Duodenal mucosa (tissue), 2 donors: Measurements from ENCODE around the gene ZBTB42.
A peak's percentile ranks its signal among the peaks of the same experiment; 100 is the strongest.
"Not testable (repeated sequence)": the region's sequence is repeated elsewhere in the genome, so short reads cannot be mapped to it uniquely, and the experiment has no call there.

Experiments
- H3K27ac ChIP-seq: one replicate; pipeline ENCODE4 v1.7.0; 2013; ENCODE audit warnings: low read depth, low read length
- H3K27me3 ChIP-seq, 2 donors: one replicate each; pipeline ENCODE4 v1.7.0; 2013; ENCODE audit warnings: low read length in 2 of 2, control low read depth in 1 of 2; ENCODE audit not compliant: insufficient read depth in 2 of 2, control insufficient read depth in 1 of 2
- H3K36me3 ChIP-seq, 2 donors: one replicate each; pipeline ENCODE4 v1.7.0; 2013; ENCODE audit warnings: low read length in 2 of 2, control low read depth in 1 of 2; ENCODE audit not compliant: insufficient read depth in 2 of 2, control insufficient read depth in 1 of 2
- H3K4me1 ChIP-seq, 2 donors: one replicate each; pipeline ENCODE4 v1.7.0; 2013; ENCODE audit warnings: low read length in 2 of 2, control low read depth in 1 of 2; ENCODE audit not compliant: insufficient read depth in 2 of 2, control insufficient read depth in 1 of 2
- H3K4me3 ChIP-seq, 2 donors: one replicate each; pipeline ENCODE4 v1.7.0; 2013; ENCODE audit warnings: low read length in 2 of 2, low read depth in 1 of 2
- H3K9ac ChIP-seq, 2 donors: one replicate each; pipeline ENCODE4 v1.7.0; 2013; ENCODE audit warnings: low read length in 2 of 2, low read depth in 1 of 2
- H3K9me3 ChIP-seq, 2 donors: one replicate each; pipeline ENCODE4 v1.7.0; 2013; ENCODE audit warnings: low read length in 2 of 2, control low read depth in 1 of 2; ENCODE audit not compliant: control insufficient read depth in 1 of 2

Gene ZBTB42

DNA sequence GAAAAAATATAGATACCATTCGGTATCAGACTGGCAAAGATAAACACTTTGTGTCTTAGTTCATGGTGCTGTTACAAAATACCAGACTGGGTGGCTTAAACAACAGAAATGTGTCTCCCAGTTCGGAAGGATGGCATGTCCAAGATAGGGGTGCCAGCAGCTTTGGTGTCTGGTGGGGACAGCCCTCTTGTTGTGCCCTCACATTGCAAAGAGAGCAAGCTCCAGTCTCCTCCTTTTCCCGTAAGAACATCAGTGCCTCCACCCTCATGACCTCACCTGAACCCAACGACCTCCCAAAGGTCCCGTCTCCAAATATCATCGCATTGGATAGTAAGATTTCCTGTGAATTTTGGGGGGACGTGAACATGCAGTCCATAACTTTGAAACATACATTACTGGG lies 12.4 kb downstream of the ZBTB42 start:
- Histone ChIP-seq H3K36me3 (no peaks in the 10 kb centered on the region), H3K27me3 (no peaks in the 10 kb centered on the region), H3K4me3 (no peak overlapping the region), H3K4me1 (peaks cover 14 to 17% of the 10 kb centered on the region in 2 donors), H3K9me3 (no peaks in the 10 kb centered on the region), H3K27ac (no peak overlapping the region), H3K9ac (no peak overlapping the region)

DNA sequence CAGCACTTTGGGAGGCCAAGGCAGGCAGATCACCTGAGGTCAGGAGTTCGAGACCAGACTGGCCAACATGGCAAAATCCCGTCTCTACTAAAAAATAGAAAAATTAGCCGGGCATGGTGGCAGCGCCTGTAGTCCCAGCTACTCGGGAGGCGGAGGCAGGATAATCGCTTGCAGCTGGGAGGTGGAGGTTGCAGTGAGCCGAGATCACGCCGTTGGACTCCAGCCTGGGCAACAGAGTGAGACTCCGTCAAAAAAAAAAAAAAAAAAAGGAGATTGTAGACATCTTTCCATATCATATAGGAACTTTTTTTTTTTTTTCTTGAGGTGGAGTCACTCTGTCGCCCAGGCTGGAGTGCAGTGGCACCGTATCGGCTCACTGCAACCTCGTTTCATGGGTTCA lies 13.8 kb downstream of the ZBTB42 start:
- not testable (repeated sequence) for H3K9ac ChIP-seq, H3K27me3 ChIP-seq, H3K36me3 ChIP-seq, H3K27ac ChIP-seq, H3K9me3 ChIP-seq
- Histone ChIP-seq H3K4me3 (peak overlapping the region; percentile 85 to 90), H3K4me1 (peaks cover 14 to 17% of the 10 kb centered on the region in 2 donors)

DNA sequence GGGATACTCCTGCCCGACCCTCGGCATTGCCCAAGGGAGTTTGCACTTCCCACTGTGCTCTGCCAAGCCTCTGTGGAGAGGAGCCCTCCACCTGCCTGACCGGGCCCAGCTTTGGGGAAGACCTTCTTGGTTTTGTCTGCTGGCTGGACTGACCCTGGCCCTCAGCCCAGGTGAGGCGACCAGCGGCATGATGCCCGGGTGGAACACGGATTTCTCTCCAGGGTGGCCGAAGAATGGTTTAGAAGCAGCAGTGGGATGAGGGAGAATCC lies 15.6 kb downstream of the ZBTB42 start:
- Histone ChIP-seq H3K4me1 (peaks cover 17 to 20% of the 10 kb centered on the region in 2 donors), H3K9ac (peak overlapping the region; percentile 84 to 97), H3K4me3 (peak overlapping the region; percentile 85 to 90), H3K27me3 (no peaks in the 10 kb centered on the region), H3K36me3 (no peaks in the 10 kb centered on the region), H3K27ac (peak overlapping the region; percentile 83), H3K9me3 (no peaks in the 10 kb centered on the region)

DNA sequence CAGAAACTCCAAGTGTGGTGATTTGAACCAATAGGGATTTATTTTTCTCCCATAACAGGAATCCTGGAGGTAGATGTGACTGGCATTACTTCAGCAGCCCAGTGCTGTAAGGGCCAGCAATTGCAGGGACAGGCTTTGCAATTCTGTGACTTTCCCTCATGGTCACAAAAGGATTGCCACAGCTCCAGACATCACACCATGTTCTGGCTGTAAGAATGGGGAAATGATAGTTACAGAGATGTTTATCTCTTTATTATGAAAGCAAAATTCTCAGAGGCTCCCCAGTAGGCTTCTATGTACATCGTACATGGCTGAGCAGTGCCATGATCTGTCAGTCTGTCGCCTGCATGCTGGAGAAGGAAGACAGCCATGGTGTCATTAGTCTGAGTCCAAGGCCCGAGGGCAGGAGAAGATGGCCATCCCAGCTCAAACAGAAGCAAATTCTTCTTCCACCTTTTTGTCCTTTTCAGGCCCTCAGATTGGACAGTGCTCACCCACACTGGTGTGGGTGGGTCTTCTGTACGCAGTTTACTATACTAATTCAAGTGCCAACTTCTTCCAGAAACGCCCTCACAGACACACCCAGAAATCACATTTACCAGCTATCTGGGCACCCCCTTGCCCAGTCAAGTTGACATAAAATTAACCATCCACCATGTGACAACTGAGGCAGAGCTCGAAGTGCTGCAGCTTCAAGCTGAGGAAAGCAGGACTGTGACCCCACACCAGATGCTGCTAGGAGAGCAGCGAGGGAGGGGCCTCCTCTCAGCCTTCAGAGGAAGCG lies 17.2 kb downstream of the ZBTB42 start:
- Histone ChIP-seq H3K27me3 (no peaks in the 10 kb centered on the region), H3K4me1 (peaks cover 17 to 20% of the 10 kb centered on the region in 2 donors), H3K27ac (no peak overlapping the region)

DNA sequence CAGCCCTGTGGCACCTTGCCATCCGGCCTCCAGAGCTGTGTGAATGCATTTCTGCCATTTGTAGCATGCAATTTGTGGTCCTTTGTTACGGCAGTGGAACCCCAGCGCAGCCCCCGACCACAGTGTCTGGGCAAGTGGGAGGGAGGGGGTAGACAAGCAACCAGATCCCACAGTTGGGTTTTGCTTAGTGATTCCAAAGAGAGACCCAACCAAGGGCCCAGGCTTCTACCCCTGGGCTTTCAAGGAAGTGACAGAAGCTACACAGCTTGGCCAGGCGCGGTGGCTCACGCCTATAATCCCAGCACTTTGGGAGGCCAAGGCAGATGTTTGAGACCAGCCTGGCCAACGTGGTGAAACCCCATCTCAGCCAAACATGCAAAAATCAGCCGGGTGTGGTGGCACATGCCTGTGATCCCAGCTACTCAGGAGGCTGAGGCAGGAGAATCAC lies 17.8 kb downstream of the ZBTB42 start:
- Histone ChIP-seq H3K27ac (no peak overlapping the region), H3K4me1 (peaks cover 15 to 20% of the 10 kb centered on the region in 2 donors), H3K27me3 (no peaks in the 10 kb centered on the region), H3K4me3 (no peak overlapping the region), H3K36me3 (no peaks in the 10 kb centered on the region), H3K9ac (no peak overlapping the region), H3K9me3 (no peaks in the 10 kb centered on the region)

More for the DNA sequence above, 17.2 kb downstream of the ZBTB42 start:
- H3K9me3 ChIP-seq: no peaks in the 10 kb centered on the region
- H3K36me3 ChIP-seq: no peaks in the 10 kb centered on the region
- no peak overlapping the region for H3K9ac ChIP-seq
- H3K4me3 ChIP-seq: no peak overlapping the region

DNA sequence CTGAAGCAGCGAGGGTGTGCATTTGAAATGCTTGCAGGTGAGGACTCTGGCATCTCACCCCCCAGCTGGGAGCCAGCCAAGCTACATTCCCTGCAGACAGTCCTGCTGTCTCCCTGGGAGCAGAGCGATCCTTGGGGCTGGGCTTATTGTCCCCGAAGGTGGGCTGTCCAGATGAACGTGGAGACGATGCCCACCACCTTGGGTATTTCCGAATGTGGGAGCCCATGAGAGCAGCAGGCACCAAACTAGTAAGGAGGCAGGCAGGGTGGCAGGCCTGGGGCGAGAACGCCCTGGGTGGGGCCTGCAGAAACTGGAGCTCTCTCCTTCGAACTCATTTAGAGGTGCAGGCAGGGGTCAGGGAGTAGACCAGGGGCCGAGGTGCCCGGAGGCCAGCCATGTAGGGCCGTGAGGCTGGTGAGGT lies 18.5 kb downstream of the ZBTB42 start:
- H3K9ac ChIP-seq: no peak overlapping the region
- no peaks in the 10 kb centered on the region for H3K27me3 ChIP-seq
- H3K36me3 ChIP-seq: no peaks in the 10 kb centered on the region
- H3K4me1 ChIP-seq: peaks cover 9 to 20% of the 10 kb centered on the region in 2 donors
- H3K9me3 ChIP-seq: no peaks in the 10 kb centered on the region
- H3K27ac ChIP-seq: no peak overlapping the region
- no peak overlapping the region for H3K4me3 ChIP-seq

DNA sequence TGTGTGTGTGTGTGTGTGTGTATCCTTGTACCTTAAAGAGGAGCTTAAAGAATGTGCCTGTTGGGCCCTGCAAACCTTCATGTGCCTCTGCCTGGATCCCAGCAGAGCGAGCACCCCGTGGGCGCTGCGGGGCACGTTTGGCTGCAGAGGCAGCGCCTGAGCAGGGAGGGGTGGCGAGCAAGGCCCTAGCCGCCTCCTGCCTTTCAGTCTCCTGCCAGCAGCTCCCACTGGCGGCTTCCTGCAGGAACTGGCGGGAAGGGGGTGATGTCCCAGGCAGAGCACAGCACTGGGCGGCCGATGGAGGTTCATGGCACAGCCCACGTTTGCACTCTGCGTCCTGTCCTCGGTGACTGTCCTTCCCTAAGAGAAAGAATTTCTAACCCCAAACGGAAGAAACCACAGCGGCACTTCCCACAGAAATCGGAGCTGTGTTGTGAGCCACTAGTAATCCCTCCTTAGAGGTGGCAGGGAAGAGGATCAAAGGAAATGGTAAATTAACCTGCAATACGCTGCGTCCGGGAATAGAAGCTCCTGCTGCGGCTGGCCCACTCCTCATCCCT lies 19.8 kb downstream of the ZBTB42 start:
- Histone ChIP-seq H3K9me3 (no peaks in the 10 kb centered on the region), H3K4me1 (peaks cover 7 to 14% of the 10 kb centered on the region in 2 donors), H3K36me3 (no peaks in the 10 kb centered on the region), H3K27ac (no peak overlapping the region), H3K4me3 (no peak overlapping the region), H3K27me3 (peaks cover 5 to 6% of the 10 kb centered on the region in 2 donors), H3K9ac (no peak overlapping the region)

DNA sequence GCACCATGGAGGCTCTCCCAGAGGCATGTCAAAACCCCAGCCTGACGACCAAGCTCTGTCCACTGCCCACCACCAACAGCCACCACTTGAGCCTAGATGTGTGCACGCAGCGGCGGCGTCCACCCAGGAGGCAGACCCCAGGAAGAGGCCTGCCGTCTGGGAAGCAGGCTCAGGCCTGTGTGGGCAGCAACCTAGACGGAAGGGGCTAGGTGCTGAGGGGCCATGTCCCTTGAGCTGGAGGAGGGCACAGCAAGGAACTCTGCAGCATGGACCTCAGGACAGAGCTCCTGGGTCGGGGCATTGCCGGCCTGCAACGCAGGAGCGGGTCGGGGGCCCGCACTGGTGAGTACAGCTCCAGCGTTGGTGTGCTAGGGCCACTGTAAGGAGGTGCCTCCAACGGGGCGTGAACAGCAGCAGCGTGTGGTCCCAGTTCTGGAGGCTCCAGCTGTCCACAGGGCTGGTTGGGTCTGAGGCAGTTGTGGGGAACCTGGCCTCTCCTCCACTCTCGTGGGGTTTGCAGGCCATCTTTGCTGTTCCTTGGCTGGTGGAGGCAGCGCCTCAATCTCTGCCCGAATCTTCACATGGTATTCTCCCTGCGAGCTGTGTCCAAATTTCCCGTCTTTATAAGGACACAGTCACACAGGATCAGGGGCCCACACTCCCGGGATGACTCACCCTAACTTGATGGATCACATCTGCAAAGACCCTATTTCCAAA lies 20.5 kb downstream of the ZBTB42 start:
- Histone ChIP-seq H3K4me1 (peaks cover 6 to 20% of the 10 kb centered on the region in 2 donors), H3K27me3 (peaks cover 5 to 6% of the 10 kb centered on the region in 2 donors), H3K36me3 (no peaks in the 10 kb centered on the region), H3K9me3 (no peaks in the 10 kb centered on the region), H3K9ac (no peak overlapping the region), H3K27ac (no peak overlapping the region), H3K4me3 (no peak overlapping the region)

DNA sequence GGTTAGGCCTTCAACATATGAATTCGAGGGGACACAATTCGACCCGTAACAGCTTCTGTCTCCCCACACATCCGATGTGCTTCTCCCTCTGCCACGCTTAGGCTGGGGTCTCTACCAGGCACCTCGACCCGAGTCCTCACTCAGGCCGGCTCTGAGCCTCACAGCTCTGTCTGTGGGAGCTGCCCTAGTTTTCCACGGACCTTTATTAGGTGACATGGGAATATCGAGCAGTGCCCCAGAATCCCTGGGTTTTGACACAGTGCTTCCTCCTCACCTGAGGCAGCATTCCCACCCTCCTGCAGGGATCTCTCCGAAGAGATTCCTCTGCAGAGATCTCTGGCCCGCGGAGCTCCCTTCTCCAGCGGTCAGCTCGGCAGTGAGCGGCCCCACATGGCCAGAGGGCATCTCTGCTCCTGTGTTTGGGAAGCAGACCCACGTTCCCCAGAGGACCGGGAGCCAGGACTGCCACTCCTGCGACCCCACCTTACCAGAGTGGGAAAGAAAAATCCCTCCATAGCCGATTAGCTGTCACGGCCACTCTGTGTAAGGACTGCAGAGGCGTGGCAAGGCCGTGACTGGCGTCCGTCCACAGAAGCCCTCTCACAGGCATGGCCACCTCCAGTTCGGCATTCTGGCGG lies 21.2 kb downstream of the ZBTB42 start:
- Histone ChIP-seq H3K36me3 (no peaks in the 10 kb centered on the region), H3K4me1 (peaks cover under 1 to 17% of the 10 kb centered on the region in 2 donors), H3K27ac (no peak overlapping the region), H3K9ac (no peak overlapping the region), H3K9me3 (no peaks in the 10 kb centered on the region), H3K27me3 (peaks cover 5 to 6% of the 10 kb centered on the region in 2 donors), H3K4me3 (no peak overlapping the region)
